Measurements from ENCODE around the gene SCUBE1. TPM values are rescaled to one million over a fixed set of nuclear protein-coding genes. Genes with fewer than 3 reads are reported as not detected.

Gene SCUBE1
- polyA plus RNA-seq, 1 of the 3 experiments (the other 2 are of a cell fraction), result 0.56 TPM

DNA sequence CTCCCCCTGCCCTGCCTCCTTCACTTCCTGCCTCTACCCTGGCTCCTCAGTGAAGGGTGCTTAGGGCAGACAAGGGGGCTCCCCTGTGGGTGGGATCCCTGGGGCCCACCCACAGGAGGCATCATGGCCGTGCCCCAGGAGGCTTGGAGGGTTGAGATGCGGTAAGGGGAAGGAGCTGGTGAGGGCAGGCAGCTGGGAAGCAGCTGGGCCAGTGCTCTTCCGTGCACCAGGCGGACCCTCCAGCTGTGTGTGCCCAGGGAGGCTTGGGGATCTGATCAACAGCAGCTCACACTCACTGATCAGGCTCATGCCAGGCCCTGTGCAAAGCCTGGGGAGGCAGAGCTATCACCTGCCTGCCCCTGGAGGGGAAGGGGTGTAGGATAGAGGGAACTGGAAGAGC is 97.0 kb downstream of the SCUBE1 start:
- Histone ChIP-seq H3K27me3 (ENCODE audit: insufficient read depth) (no peaks in the 10 kb centered on the region), H3K4me2 (no peak overlapping the region), H4K20me1 (ENCODE audit: insufficient read depth) (no peaks in the 10 kb centered on the region), H3K9me2 (no peaks in the 10 kb centered on the region), H3K4me1 (ENCODE audit: control insufficient read depth in 1 of 2, insufficient read depth in 2 of 2, low read depth in 1 of 2, low read length in 1 of 2) (peaks cover 0 to 27% of the 10 kb centered on the region in 2 experiments; a peak in 1 of 4 replicates), H3K79me2 (ENCODE audit: insufficient read depth) (no peaks in the 10 kb centered on the region), H2AFZ (ENCODE audit: low read depth) (no peak overlapping the region), H3K9me3 (no peaks in the 10 kb centered on the region), H3K36me3 (replicated peaks in 1 of 2; ENCODE audit: control insufficient read depth in 1 of 2, insufficient read depth in 2 of 2, low read length in 1 of 2) (no peaks in the 10 kb centered on the region), H3K9ac (no peak overlapping the region), H3F3A (replicated peaks; ENCODE audit: insufficient read depth) (no peaks in the 10 kb centered on the region), H3K27ac (ENCODE audit: low read depth in 2 of 2, low read length in 1 of 2) (no peak overlapping the region; a peak in 1 of 4 replicates), H3K4me3 (ENCODE audit: low read depth in 2 of 2, low read length in 1 of 2) (no peak overlapping the region)
- WGBS (ENCODE audit: low lambda C conversion rate), result no CpG with 5 or more reads among the region's 4 CpGs
- TF ChIP-seq, protein P1, sequence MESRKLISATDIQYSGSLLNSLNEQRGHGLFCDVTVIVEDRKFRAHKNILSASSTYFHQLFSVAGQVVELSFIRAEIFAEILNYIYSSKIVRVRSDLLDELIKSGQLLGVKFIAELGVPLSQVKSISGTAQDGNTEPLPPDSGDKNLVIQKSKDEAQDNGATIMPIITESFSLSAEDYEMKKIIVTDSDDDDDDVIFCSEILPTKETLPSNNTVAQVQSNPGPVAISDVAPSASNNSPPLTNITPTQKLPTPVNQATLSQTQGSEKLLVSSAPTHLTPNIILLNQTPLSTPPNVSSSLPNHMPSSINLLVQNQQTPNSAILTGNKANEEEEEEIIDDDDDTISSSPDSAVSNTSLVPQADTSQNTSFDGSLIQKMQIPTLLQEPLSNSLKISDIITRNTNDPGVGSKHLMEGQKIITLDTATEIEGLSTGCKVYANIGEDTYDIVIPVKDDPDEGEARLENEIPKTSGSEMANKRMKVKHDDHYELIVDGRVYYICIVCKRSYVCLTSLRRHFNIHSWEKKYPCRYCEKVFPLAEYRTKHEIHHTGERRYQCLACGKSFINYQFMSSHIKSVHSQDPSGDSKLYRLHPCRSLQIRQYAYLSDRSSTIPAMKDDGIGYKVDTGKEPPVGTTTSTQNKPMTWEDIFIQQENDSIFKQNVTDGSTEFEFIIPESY (IDR thresholded peaks at IDR 0.05; ENCODE audit: borderline replicate concordance, low read depth), result no peak
- TF ChIP-seq NFIC (IDR thresholded peaks at IDR 0.05; ENCODE audit: borderline replicate concordance), result no peak
- TF ChIP-seq NRF1 (IDR thresholded peaks at IDR 0.05; ENCODE audit: low read depth, low read length), result no peak
- TF ChIP-seq JUND (IDR thresholded peaks at IDR 0.05), result no peak
- no peak for TF ChIP-seq MXI1 (IDR thresholded peaks at IDR 0.05; ENCODE audit: low read depth, low read length)
- ChIA-PET CTCF (interaction anchor here (1.2 kb wide), 1 partner anchor 17 kb away, joined by 5 read pairs; no protein-coding TSS in a partner anchor), POLR2A (interaction anchor here (0.7 kb wide), 1 partner anchor 12 kb away, joined by 4 read pairs; no protein-coding TSS in a partner anchor)
- no peak for DNase-seq

DNA sequence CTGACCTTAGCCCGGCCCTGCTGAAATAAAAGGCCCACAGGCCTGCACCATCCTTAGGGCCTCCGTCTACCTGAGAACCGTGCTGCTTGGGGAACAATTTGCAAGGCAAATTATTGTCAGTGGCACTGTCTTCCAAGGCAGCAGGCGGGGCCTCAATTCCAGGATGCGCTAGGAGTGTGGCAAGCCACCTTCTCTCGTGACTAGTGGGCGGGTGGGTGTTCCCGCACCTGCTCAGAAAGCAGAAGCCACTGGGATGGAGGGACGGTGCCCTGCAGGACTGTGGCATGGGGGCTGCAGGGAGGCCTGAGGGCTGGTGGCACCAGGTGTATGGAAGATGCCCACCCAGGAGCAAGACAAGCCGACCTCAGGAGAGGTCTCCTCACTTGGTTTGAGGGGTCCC is 97.5 kb downstream of the SCUBE1 start:
- H3K27me3 ChIP-seq (ENCODE audit: insufficient read depth), result no peaks in the 10 kb centered on the region
- H3K36me3 ChIP-seq (replicated peaks in 1 of 2; ENCODE audit: control insufficient read depth in 1 of 2, insufficient read depth in 2 of 2, low read length in 1 of 2), result no peaks in the 10 kb centered on the region
- ChIA-PET POLR2A (interaction anchor here (0.7 kb wide), 1 partner anchor 13 kb away, joined by 4 read pairs; no protein-coding TSS in a partner anchor), CTCF (no interaction called here)
- H3K4me1 ChIP-seq (ENCODE audit: control insufficient read depth in 1 of 2, insufficient read depth in 2 of 2, low read depth in 1 of 2, low read length in 1 of 2), result peaks cover 0 to 32% of the 10 kb centered on the region in 2 experiments; a peak in 1 of 4 replicates
- 60% methylated on average over 1 of the region's 10 CpGs for WGBS (ENCODE audit: low lambda C conversion rate)
- DNase-seq, result no peak
- H4K20me1 ChIP-seq (ENCODE audit: insufficient read depth), result no peaks in the 10 kb centered on the region
- no peak overlapping the region for H3K4me3 ChIP-seq (ENCODE audit: low read depth in 2 of 2, low read length in 1 of 2)
- no peaks in the 10 kb centered on the region for H3K9me2 ChIP-seq
- no peak for TF ChIP-seq TEAD4 (IDR thresholded peaks at IDR 0.05; ENCODE audit: borderline replicate concordance, insufficient read depth)
- no peak for TF ChIP-seq FOXM1 (IDR thresholded peaks at IDR 0.05; ENCODE audit: low read depth)
- TF ChIP-seq CHD2 (IDR thresholded peaks at IDR 0.05; ENCODE audit: low read length, partially characterized antibody), result no peak
- no peak for TF ChIP-seq RFX5 (IDR thresholded peaks at IDR 0.05; ENCODE audit: low read length)
- TF ChIP-seq, protein P2, sequence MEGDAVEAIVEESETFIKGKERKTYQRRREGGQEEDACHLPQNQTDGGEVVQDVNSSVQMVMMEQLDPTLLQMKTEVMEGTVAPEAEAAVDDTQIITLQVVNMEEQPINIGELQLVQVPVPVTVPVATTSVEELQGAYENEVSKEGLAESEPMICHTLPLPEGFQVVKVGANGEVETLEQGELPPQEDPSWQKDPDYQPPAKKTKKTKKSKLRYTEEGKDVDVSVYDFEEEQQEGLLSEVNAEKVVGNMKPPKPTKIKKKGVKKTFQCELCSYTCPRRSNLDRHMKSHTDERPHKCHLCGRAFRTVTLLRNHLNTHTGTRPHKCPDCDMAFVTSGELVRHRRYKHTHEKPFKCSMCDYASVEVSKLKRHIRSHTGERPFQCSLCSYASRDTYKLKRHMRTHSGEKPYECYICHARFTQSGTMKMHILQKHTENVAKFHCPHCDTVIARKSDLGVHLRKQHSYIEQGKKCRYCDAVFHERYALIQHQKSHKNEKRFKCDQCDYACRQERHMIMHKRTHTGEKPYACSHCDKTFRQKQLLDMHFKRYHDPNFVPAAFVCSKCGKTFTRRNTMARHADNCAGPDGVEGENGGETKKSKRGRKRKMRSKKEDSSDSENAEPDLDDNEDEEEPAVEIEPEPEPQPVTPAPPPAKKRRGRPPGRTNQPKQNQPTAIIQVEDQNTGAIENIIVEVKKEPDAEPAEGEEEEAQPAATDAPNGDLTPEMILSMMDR (IDR thresholded peaks at IDR 0.05), result no peak
- no peak for TF ChIP-seq YY1 (IDR thresholded peaks at IDR 0.05; ENCODE audit: low read depth)
- no peak for TF ChIP-seq POLR2AphosphoS5 (IDR thresholded peaks at IDR 0.05; ENCODE audit: low read depth, low read length)
- TF ChIP-seq, protein P3, sequence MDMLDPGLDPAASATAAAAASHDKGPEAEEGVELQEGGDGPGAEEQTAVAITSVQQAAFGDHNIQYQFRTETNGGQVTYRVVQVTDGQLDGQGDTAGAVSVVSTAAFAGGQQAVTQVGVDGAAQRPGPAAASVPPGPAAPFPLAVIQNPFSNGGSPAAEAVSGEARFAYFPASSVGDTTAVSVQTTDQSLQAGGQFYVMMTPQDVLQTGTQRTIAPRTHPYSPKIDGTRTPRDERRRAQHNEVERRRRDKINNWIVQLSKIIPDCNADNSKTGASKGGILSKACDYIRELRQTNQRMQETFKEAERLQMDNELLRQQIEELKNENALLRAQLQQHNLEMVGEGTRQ (IDR thresholded peaks at IDR 0.05; ENCODE audit: borderline replicate concordance, low read depth, low read length), result no peak
- no peak for TF ChIP-seq NFIC (IDR thresholded peaks at IDR 0.05; ENCODE audit: borderline replicate concordance)
- TF ChIP-seq, protein P4, sequence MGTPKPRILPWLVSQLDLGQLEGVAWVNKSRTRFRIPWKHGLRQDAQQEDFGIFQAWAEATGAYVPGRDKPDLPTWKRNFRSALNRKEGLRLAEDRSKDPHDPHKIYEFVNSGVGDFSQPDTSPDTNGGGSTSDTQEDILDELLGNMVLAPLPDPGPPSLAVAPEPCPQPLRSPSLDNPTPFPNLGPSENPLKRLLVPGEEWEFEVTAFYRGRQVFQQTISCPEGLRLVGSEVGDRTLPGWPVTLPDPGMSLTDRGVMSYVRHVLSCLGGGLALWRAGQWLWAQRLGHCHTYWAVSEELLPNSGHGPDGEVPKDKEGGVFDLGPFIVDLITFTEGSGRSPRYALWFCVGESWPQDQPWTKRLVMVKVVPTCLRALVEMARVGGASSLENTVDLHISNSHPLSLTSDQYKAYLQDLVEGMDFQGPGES (IDR thresholded peaks at IDR 0.05; ENCODE audit: low read depth, low read length), result no peak
- TF ChIP-seq EZH2phosphoT487 (IDR thresholded peaks at IDR 0.05; ENCODE audit: borderline replicate concordance, low read depth), result no peak
- no peak for TF ChIP-seq TAF1 (IDR thresholded peaks at IDR 0.05; ENCODE audit: borderline replicate concordance, low read depth, low read length)
- no peak for TF ChIP-seq RAD21 (IDR thresholded peaks at IDR 0.05; ENCODE audit: low read length)
- no peak for TF ChIP-seq NRF1 (IDR thresholded peaks at IDR 0.05; ENCODE audit: low read depth, low read length)
- TF ChIP-seq GATA2 (CRISPR knock-in tag; IDR thresholded peaks at IDR 0.05), result no peak
- TF ChIP-seq, protein P5, sequence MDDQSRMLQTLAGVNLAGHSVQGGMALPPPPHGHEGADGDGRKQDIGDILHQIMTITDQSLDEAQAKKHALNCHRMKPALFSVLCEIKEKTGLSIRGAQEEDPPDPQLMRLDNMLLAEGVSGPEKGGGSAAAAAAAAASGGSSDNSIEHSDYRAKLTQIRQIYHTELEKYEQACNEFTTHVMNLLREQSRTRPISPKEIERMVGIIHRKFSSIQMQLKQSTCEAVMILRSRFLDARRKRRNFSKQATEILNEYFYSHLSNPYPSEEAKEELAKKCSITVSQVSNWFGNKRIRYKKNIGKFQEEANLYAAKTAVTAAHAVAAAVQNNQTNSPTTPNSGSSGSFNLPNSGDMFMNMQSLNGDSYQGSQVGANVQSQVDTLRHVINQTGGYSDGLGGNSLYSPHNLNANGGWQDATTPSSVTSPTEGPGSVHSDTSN (IDR thresholded peaks at IDR 0.05), result no peak
- TF ChIP-seq EP300 (IDR thresholded peaks at IDR 0.05; ENCODE audit: borderline replicate concordance in 1 of 2, low read depth in 1 of 2, low read length in 1 of 2), result no peak
- H3F3A ChIP-seq (replicated peaks; ENCODE audit: insufficient read depth), result no peaks in the 10 kb centered on the region
- H3K79me2 ChIP-seq (ENCODE audit: insufficient read depth), result no peaks in the 10 kb centered on the region
- H3K27ac ChIP-seq (ENCODE audit: low read depth in 2 of 2, low read length in 1 of 2), result no peak overlapping the region
- H3K9ac ChIP-seq, result no peak overlapping the region
- no peaks in the 10 kb centered on the region for H3K9me3 ChIP-seq
- H2AFZ ChIP-seq (ENCODE audit: low read depth), result no peak overlapping the region
- no peak overlapping the region for H3K4me2 ChIP-seq

All from SK-N-SH (cell line).